Neural cell (in vitro differentiated cells): ENCODE data around the gene GSDMA. TPM values are rescaled to one million over a fixed set of nuclear protein-coding genes. Genes with fewer than 3 reads are reported as not detected.

Experiments
- H2AFZ ChIP-seq: fragments of 200-600, 300-800 bp; sonication (generic), shearing (Covaris generic); 2 replicates; pipeline ENCODE4 v1.6.0; 2014; ENCODE audit warnings: low read depth, mild to moderate bottlenecking, antibody characterized with exemption, low read length, moderate library complexity
- H3F3A ChIP-seq: fragments of 200-600 bp; shearing (Covaris generic); 2 replicates; pipeline ENCODE4 v1.6.1; 2016; ENCODE audit warnings: mild to moderate bottlenecking, moderate library complexity, mixed read lengths, antibody characterized with exemption, low read length; ENCODE audit not compliant: insufficient read depth, poor library complexity, severe bottlenecking
- H3K27ac ChIP-seq: fragments of 200-600, 300-800 bp; sonication (generic), shearing (Covaris generic); 2 replicates; pipeline ENCODE4 v1.5.1; 2014; ENCODE audit warnings: mild to moderate bottlenecking, low read length, moderate library complexity
- H3K27me3 ChIP-seq: fragments of 300-800, 200-600 bp; sonication (generic), shearing (Covaris generic); 2 replicates; pipeline ENCODE4 v1.6.0; 2014; ENCODE audit warnings: mild to moderate bottlenecking, low read depth, low read length, moderate library complexity; ENCODE audit not compliant: insufficient read depth
- H3K36me3 ChIP-seq: fragments of 300-800, 200-600 bp; sonication (generic), shearing (Covaris generic); 2 replicates; pipeline ENCODE4 v1.5.1; 2014; ENCODE audit warnings: mild to moderate bottlenecking, antibody characterized with exemption, low read length, moderate library complexity; ENCODE audit not compliant: insufficient read depth
- H3K4me2 ChIP-seq: fragments of 300-800, 200-600 bp; sonication (generic), shearing (Covaris generic); 2 replicates; pipeline ENCODE4 v1.6.0; 2014; ENCODE audit warnings: mild to moderate bottlenecking, low read length
- H3K4me3 ChIP-seq: fragments of 300-800, 200-600 bp; sonication (generic), shearing (Covaris generic); 2 replicates; pipeline ENCODE4 v1.5.1; 2014; ENCODE audit warnings: mild to moderate bottlenecking, low read length, moderate library complexity
- H3K79me2 ChIP-seq: fragments of 200-600 bp; shearing (Covaris generic); replicated peaks from 2 replicates; pipeline ENCODE4 v1.6.0; 2014; ENCODE audit warnings: mild to moderate bottlenecking, low read length, moderate library complexity; ENCODE audit not compliant: insufficient read depth
- H3K9ac ChIP-seq: fragments of 300-800, 200-600 bp; sonication (generic), shearing (Covaris generic); 2 replicates; pipeline ENCODE4 v1.6.1; 2016; ENCODE audit warnings: mild to moderate bottlenecking, low read length, mixed read lengths
- H3K9me2 ChIP-seq: fragments of 200-600 bp; shearing (Covaris generic); 2 replicates; pipeline ENCODE4 v1.6.1; 2016; ENCODE audit warnings: mild to moderate bottlenecking, low read length, mixed read lengths; ENCODE audit not compliant: insufficient read depth
- H3K9me3 ChIP-seq: fragments of 200-600, 300-800 bp; sonication (generic), shearing (Covaris generic); 2 replicates; pipeline ENCODE4 v1.6.1; 2016; ENCODE audit warnings: mild to moderate bottlenecking, mixed run types, low read length, moderate library complexity, mixed read lengths
- H4K20me1 ChIP-seq: fragments of 200-600 bp; shearing (Covaris generic); 2 replicates; pipeline ENCODE4 v1.6.1; 2016; ENCODE audit warnings: mild to moderate bottlenecking, mixed run types; ENCODE audit not compliant: insufficient read depth
- EP300 ChIP-seq: fragments of 450-650 bp; conservative IDR thresholded peaks from 2 replicates; pipeline ENCODE4 v1.6.1; 2014; ENCODE audit warnings: antibody characterized with exemption, mild to moderate bottlenecking, moderate library complexity; ENCODE audit not compliant: poor library complexity, severe bottlenecking
- EZH2 ChIP-seq: fragments of 200-600, 300-800 bp; shearing (Covaris generic), sonication (generic); IDR thresholded peaks from 2 replicates; pipeline ENCODE4 v1.6.1; 2014; ENCODE audit warnings: antibody characterized with exemption, low read length, borderline replicate concordance, mild to moderate bottlenecking; ENCODE audit not compliant: insufficient read depth, poor library complexity, severe bottlenecking
- MXI1 ChIP-seq: fragments of 450-650 bp; conservative IDR thresholded peaks from 2 replicates; pipeline ENCODE4 v1.6.1; 2014; ENCODE audit warnings: antibody characterized with exemption, mild to moderate bottlenecking; ENCODE audit not compliant: poor library complexity, severe bottlenecking
- POLR2AphosphoS5 ChIP-seq: IDR thresholded peaks from 2 replicates; pipeline ENCODE4 v1.6.1; 2012
- RAD21 ChIP-seq: fragments of 450-650 bp; conservative IDR thresholded peaks from 2 replicates; pipeline ENCODE4 v1.6.1; 2014; ENCODE audit warnings: antibody characterized with exemption, mild to moderate bottlenecking, moderate library complexity
- SMC3 ChIP-seq: fragments of 450-650 bp; conservative IDR thresholded peaks from 2 replicates; pipeline ENCODE4 v1.6.1; 2014; ENCODE audit warnings: antibody characterized with exemption, mild to moderate bottlenecking, moderate library complexity; ENCODE audit not compliant: poor library complexity
- TAF1 ChIP-seq: IDR thresholded peaks from 2 replicates; pipeline ENCODE4 v1.6.1; 2012; ENCODE audit warnings: low read depth
- polyA plus RNA-seq: library from polyadenylated mRNA; depleted of rRNA; stranded (reverse); fragments of >200 nt; gene quantifications from 2 replicates; pipeline ENCODE4 v1.2.3, GENCODE V29; 2014
- TF ChIP-seq, protein P1 (sequence below): fragments of 450-650 bp; IDR thresholded peaks from 2 replicates; pipeline ENCODE4 v1.5.1; 2014; ENCODE audit warnings: antibody characterized with exemption, mild to moderate bottlenecking, moderate library complexity; ENCODE audit not compliant: poor library complexity, severe bottlenecking
- TF ChIP-seq, protein P2 (sequence below): IDR thresholded peaks from 2 replicates; pipeline ENCODE4 v1.6.1; 2012; ENCODE audit warnings: borderline replicate concordance

Gene GSDMA
- polyA plus RNA-seq, 1 donor from 2014 or later: not detected

DNA sequence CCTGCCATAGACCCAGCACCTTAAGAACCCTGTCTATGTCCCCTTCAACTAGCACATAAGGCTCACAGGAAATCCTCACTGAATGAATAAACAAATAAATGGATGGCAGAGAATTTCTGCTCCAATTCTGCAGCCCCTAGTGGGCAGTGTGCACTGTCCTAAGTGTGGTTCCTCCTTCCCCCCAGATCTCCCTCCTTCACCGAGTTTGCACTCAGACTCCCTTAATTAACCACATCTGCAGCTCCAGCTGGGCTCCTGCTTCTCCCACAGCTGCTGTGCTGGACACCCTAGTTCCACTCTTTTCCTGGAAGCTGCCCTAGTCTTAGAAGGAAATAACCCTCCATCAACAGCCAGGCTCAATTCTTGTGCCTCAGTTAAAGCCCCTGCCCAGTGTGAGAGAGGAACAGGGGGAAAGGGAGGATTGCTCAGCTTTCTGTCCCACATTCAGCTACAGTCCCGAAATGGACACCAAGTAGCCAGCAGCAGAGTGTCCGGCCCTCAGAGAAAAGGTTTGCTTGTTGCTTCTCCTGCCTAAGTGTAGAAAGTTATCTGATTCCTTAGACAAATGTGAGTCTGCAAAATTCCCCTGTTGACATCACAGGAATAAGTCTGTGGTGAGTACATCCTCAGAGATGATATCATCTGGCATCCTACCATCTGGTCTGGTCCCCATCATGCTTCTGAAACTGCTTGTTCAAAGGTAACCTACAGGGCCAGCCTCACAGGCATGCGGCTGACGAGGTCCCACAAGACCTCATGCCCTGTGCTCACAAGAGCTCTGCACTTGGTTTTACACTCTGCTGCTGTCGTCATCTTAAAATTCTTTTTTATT, 23.0 kb upstream of the GSDMA start:
- Histone ChIP-seq H3F3A (no peaks in the 10 kb centered on the region), H2AFZ (no peak overlapping the region), H3K9me3 (no peaks in the 10 kb centered on the region), H3K27ac (no peak overlapping the region), H3K36me3 (no peaks in the 10 kb centered on the region), H4K20me1 (no peaks in the 10 kb centered on the region), H3K9ac (no peak overlapping the region), H3K27me3 (no peaks in the 10 kb centered on the region), H3K4me2 (no peak overlapping the region), H3K9me2 (no peaks in the 10 kb centered on the region), H3K79me2 (no peaks in the 10 kb centered on the region), H3K4me3 (no peak overlapping the region)
- TF ChIP-seq MXI1 (no peak), SMC3 (no peak), POLR2AphosphoS5 (no peak)

DNA sequence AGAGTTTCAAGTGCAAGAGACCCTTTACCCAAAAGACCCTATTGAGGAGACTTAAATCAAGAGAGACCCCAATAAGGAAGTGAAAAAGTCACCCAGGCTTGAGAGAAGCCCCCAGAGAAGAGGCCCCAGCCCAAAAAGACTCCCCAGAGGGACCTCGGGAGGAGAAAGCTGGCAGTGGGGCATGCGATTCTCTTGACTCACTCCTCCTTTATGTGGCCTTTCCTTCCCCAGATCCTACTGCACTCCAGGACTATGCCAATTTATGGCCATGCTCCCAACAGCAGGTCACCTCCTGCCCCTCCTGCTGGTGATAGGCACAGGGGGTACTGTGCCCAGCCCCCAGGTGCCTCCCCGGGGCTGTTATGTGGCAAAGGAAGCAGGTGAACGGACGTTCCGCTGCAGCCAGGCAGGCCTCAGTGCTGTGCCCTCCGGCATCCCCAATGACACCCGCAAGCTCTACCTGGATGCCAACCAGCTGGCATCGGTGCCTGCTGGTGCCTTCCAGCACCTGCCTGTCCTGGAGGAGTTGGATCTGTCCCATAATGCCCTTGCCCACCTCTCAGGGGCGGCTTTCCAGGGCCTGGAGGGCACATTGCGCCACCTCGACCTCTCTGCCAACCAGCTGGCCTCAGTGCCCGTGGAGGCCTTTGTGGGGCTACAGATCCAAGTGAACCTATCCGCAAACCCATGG, 19.0 kb upstream of the GSDMA start:
- Histone ChIP-seq H3K4me2 (no peak overlapping the region), H3K9me3 (no peaks in the 10 kb centered on the region)

DNA sequence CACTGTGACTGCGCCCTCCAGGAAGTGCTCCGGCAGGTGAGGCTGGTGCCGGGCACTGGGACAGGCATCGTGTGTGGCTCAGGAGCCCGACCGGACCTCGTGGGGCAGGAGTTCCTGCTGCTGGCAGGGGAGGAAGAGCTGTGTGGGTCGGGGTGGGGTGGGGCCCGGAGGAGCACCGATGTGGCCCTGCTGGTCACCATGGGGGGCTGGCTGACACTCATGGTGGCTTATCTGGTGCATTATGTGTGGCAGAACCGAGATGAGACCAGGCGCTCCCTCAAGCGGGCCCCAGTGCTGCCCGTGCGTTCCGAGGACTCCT, 18.5 kb upstream of the GSDMA start:
- Histone ChIP-seq H3K9me2 (no peaks in the 10 kb centered on the region), H3K27me3 (no peaks in the 10 kb centered on the region), H3K4me2 (no peak overlapping the region), H3K9ac (no peak overlapping the region), H3K27ac (no peak overlapping the region), H4K20me1 (no peaks in the 10 kb centered on the region), H3K36me3 (no peaks in the 10 kb centered on the region), H3K79me2 (no peaks in the 10 kb centered on the region), H2AFZ (no peak overlapping the region), H3F3A (no peaks in the 10 kb centered on the region), H3K9me3 (no peaks in the 10 kb centered on the region), H3K4me3 (no peak overlapping the region)
- TF ChIP-seq EZH2 (no peak), POLR2AphosphoS5 (no peak), TAF1 (no peak), SMC3 (no peak), EP300 (no peak), RAD21 (no peak), MXI1 (no peak)
- TF ChIP-seq, protein P1, sequence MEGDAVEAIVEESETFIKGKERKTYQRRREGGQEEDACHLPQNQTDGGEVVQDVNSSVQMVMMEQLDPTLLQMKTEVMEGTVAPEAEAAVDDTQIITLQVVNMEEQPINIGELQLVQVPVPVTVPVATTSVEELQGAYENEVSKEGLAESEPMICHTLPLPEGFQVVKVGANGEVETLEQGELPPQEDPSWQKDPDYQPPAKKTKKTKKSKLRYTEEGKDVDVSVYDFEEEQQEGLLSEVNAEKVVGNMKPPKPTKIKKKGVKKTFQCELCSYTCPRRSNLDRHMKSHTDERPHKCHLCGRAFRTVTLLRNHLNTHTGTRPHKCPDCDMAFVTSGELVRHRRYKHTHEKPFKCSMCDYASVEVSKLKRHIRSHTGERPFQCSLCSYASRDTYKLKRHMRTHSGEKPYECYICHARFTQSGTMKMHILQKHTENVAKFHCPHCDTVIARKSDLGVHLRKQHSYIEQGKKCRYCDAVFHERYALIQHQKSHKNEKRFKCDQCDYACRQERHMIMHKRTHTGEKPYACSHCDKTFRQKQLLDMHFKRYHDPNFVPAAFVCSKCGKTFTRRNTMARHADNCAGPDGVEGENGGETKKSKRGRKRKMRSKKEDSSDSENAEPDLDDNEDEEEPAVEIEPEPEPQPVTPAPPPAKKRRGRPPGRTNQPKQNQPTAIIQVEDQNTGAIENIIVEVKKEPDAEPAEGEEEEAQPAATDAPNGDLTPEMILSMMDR: no peak
- TF ChIP-seq, protein P2, sequence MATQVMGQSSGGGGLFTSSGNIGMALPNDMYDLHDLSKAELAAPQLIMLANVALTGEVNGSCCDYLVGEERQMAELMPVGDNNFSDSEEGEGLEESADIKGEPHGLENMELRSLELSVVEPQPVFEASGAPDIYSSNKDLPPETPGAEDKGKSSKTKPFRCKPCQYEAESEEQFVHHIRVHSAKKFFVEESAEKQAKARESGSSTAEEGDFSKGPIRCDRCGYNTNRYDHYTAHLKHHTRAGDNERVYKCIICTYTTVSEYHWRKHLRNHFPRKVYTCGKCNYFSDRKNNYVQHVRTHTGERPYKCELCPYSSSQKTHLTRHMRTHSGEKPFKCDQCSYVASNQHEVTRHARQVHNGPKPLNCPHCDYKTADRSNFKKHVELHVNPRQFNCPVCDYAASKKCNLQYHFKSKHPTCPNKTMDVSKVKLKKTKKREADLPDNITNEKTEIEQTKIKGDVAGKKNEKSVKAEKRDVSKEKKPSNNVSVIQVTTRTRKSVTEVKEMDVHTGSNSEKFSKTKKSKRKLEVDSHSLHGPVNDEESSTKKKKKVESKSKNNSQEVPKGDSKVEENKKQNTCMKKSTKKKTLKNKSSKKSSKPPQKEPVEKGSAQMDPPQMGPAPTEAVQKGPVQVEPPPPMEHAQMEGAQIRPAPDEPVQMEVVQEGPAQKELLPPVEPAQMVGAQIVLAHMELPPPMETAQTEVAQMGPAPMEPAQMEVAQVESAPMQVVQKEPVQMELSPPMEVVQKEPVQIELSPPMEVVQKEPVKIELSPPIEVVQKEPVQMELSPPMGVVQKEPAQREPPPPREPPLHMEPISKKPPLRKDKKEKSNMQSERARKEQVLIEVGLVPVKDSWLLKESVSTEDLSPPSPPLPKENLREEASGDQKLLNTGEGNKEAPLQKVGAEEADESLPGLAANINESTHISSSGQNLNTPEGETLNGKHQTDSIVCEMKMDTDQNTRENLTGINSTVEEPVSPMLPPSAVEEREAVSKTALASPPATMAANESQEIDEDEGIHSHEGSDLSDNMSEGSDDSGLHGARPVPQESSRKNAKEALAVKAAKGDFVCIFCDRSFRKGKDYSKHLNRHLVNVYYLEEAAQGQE: no peak

More for the DNA sequence above, 19.0 kb upstream of the GSDMA start:
- no peaks in the 10 kb centered on the region for H3K9me2 ChIP-seq
- H2AFZ ChIP-seq: no peak overlapping the region
- H3K27ac ChIP-seq: no peak overlapping the region
- H3K36me3 ChIP-seq: no peaks in the 10 kb centered on the region
- H3F3A ChIP-seq: no peaks in the 10 kb centered on the region
- no peaks in the 10 kb centered on the region for H3K27me3 ChIP-seq
- no peak overlapping the region for H3K4me3 ChIP-seq
- H4K20me1 ChIP-seq: no peaks in the 10 kb centered on the region
- TF ChIP-seq RAD21: no peak
- TF ChIP-seq, protein P2: no peak
- no peak for TF ChIP-seq TAF1
- H3K9ac ChIP-seq: no peak overlapping the region
- no peaks in the 10 kb centered on the region for H3K79me2 ChIP-seq
